ENCODE data around the gene ETV6.

Gene ETV6

GRCh38 chr12:11722071-11722470 is 72.6 kb downstream of the ETV6 start:
- DNase-seq = no peak

- no peak for DNase-seq
These were observed 73.2 kb downstream of the ETV6 start for GRCh38 chr12:11722578-11723138.

GRCh38 chr12:11723993-11724392 is 74.5 kb downstream of the ETV6 start:
- DNase-seq = no peak

- no peak for DNase-seq
These were observed 75.4 kb downstream of the ETV6 start for GRCh38 chr12:11724888-11725311.

- no peak for DNase-seq
These were observed 76.2 kb downstream of the ETV6 start for GRCh38 chr12:11725686-11726085.

- no peak for DNase-seq
These were observed 77.2 kb downstream of the ETV6 start for GRCh38 chr12:11726659-11727058.

- DNase-seq = no peak
These were observed 77.7 kb downstream of the ETV6 start for GRCh38 chr12:11727133-11727664.

GRCh38 chr12:11728154-11728755 is 78.8 kb downstream of the ETV6 start:
- no peak for DNase-seq

GRCh38 chr12:11729008-11729407 is 79.5 kb downstream of the ETV6 start:
- peak in 1 of 2 experiments; percentile 63 for DNase-seq

GRCh38 chr12:11729439-11730150 is 80.1 kb downstream of the ETV6 start:
- DNase-seq = no peak

GRCh38 chr12:11730299-11731041 is 81.0 kb downstream of the ETV6 start:
- peak in 1 of 2 experiments; percentile 10 for DNase-seq

- no peak for DNase-seq
These were observed 81.5 kb downstream of the ETV6 start for GRCh38 chr12:11731042-11731357.

GRCh38 chr12:11731455-11731854 is 82.0 kb downstream of the ETV6 start:
- DNase-seq = no peak

GRCh38 chr12:11732023-11732422 is 82.5 kb downstream of the ETV6 start:
- DNase-seq = no peak

GRCh38 chr12:11732715-11733114 is 83.2 kb downstream of the ETV6 start:
- DNase-seq = no peak

GRCh38 chr12:11734580-11735180 is 85.2 kb downstream of the ETV6 start:
- DNase-seq = no peak

GRCh38 chr12:11738450-11738849 is 89.0 kb downstream of the ETV6 start:
- DNase-seq = no peak

GRCh38 chr12:11739980-11740577 is 90.6 kb downstream of the ETV6 start:
- DNase-seq = no peak

- DNase-seq = no peak
These were observed 92.1 kb downstream of the ETV6 start for GRCh38 chr12:11741434-11742092.

- no peak for DNase-seq
These were observed 94.2 kb downstream of the ETV6 start for GRCh38 chr12:11743423-11744409.

- no peak for DNase-seq
These were observed 94.9 kb downstream of the ETV6 start for GRCh38 chr12:11744410-11744801.

Data from NCI-H2081 (cell line).